Astrocyte (in vitro differentiated cells and primary cell): ENCODE results near the gene MAP3K21.

Experiments used
- CTCF ChIP-seq: IDR thresholded peaks from 2 replicates; pipeline ENCODE4 v1.5.1; 2011; ENCODE audit warnings: low read depth, mild to moderate bottlenecking, inconsistent platforms, low read length, moderate library complexity; ENCODE audit not compliant: insufficient read depth
- EZH2 ChIP-seq: IDR thresholded peaks from 2 replicates; pipeline ENCODE4 v1.6.1; 2012; ENCODE audit warnings: mild to moderate bottlenecking, low read length, inconsistent platforms; ENCODE audit not compliant: insufficient read depth

GRCh38 chr1:233381806-233382205, 54.3 kb downstream of the MAP3K21 start:
- TF ChIP-seq CTCF (no peak), EZH2 (no peak)
